Stimulated activated CD4-positive, alpha-beta T cell treated with anti-CD3 and anti-CD28 coated beads, TNF-alpha, amount 100 ng/mL, for 4 hours (primary cell): ENCODE measurements around the gene ZBTB17.

ENCODE experiments used
- DNase-seq, 3 experiments: peaks; one replicate each; pipeline ENCODE4 v3.0.0-alpha.2; 2020; ENCODE audit warnings: low read depth in 3 of 3

Gene ZBTB17

DNA sequence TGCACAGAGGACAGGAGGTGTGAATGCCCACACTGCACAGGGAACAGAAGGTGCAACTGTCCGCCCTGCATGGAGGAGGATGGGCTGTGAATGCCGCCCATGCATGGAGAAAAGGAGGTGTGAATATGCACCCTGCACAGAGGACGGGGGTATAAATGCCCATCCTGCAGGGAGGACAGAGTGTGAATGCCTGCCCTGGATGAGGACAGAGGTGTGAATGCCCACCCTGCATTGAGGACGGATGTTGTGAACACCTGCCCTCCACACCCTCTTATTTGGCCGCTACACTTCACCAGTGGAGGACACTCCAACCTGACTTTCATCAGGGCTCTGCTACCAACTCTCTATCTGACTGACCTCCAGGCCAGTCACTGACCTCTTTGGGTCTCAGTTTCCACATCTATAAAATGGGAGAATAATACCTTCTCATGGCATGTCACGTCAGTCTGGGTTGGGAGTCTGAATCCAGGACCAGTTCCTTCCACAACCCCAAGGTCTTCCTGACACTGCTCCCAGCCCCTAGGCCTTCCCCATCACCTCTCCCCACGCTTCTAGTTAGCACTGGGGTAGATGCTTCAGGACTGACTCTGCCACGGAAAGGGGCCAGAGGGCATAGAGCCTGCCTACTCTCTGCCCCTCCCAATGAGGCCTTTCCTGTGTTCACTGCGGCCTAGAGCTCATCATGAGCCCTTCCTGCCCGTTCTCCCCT lies 28.4 kb downstream of the ZBTB17 start:
- no peak for DNase-seq

DNA sequence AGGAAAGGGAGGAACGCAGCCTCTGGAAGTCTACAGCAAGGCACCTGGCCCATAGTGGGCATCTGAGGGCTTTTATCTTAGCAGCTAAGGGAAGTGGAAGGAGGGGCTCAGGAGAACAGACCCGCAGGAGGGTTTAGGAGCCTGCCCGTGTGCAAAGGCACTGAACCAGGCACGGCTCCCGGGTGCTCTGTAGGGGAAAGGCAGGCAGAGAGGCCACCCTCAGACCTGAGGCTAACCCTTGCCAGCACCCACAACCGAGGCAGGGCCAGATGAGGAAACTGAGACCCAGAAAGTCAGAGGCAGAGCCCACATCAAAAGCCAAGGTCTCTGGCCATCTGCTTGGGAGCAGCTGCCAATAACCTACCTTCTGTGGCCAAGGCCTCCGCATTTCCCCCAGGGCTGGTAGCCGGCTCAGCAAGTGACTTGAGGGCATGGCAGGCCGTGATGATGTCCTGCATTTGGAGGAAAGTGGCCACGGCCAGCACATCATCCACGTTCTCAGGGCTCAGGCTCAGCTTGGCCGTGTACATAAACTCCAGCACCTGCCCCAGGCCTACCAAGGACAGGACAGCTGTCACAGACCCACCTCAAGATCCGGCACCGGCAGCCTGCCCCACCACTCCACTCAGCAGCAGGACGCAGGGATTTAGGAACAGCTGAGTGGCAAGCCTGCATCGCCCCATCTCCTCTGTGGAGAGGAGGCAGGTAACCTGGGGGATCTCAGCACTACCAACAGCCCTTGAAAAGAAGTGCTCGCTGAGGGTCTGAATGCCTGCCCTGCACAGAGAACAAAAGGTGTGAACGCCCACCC lies 29.1 kb downstream of the ZBTB17 start:
- no peak for DNase-seq

DNA sequence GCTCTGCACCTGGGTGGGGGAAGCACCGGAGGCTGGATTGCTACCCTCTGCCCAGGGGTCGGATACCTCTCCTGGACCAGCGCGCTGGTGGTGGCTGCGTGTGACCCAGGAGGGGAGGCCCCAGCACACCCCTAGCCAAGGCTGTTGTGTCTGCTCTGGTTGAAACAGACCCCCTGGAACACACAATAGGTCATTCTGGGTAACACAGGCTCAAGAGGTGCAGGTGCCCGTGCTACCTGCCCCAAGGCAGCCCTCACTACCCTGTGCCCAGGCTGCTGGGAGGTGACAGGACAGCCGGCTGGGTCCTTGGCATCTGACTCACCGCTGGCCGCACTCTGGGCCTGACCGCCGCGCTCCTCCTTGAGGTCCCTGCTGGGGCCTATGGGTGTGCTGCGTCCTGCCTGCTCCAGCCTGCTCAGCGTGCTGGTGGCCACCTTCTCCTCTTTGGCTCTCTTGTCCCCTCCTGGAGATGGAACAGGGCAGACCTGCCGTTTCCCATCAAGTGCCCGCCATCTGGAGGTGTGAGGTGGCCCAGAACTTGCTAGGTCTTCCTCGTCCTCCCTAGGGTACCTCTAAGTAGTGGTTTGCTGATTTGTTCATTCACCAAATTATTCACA lies 30.0 kb downstream of the ZBTB17 start:
- no peak for DNase-seq

DNA sequence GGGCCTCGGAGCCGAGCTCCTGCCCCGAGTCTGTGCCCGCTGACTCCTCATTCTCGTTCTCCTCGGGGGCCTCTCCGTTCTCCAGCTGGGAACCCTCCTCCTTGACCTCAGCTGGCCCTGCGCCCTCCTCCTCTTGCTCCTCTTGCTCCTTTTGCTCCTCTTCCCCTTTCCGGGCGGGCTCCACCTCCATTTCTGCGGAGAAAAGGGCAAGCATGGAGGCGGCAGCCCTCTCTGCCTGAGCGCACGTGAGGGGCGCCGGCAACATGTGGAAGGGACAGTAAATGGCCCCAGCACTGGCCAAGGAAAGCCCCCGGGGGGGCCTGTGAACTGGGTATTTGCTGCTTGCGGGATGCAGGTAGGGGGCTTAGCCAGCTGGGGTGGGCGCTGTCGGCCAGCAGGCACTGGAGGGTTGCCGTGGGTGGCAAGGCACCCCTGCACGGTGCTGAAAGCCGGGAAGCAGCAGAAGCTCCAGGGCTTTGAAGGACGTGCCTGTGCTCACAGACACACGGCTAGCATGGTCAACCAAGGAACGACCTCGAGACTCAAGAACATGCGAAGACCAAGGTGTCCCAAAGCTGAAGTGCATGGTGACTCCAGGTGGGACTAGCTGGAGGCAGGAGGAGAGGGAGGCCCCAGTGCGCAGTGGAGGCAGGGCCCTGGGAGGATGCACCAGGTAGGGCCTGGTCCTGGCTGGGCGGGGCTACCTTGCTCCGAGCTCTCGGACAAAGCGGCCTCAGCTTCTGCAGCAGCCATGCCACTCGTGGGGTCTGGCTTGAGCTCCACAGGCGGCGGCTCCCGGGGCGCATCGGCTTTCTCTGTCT lies 30.7 kb downstream of the ZBTB17 start:
- no peak for DNase-seq

DNA sequence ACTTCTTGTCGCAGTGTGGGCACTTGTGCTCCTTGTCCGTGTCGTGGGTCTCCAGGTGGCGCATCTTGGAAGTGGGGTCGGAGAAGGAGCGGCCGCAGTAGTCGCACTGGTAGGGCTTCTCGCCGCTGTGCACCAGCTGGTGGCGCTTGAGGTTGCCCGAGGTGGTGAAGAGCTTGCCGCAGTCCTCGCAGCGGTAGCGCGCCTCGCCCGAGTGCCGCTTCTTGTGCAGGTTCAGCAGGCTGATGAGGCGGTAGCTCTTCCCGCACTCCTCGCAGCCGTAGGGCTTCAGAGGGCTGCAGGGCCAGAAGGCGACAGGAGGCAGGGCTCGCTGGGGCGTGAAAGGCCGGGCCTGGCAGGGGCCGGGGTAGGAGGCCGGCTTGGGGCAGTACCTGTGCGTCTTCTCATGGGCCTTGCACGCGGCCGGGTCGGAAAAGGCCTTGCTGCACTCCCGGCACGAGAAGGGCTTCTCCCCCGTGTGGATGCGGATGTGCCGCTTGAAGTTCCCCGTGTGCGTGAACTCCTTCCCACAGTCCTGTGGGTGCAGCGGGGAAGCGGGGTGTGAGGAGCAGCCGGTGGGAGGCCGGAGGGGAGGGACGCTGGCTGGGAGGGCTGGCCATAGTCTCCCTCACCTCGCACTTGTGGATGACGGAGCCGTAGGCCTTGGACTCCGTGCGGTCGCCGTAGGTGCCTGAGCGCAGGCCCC lies 31.4 kb downstream of the ZBTB17 start:
- no peak for DNase-seq

DNA sequence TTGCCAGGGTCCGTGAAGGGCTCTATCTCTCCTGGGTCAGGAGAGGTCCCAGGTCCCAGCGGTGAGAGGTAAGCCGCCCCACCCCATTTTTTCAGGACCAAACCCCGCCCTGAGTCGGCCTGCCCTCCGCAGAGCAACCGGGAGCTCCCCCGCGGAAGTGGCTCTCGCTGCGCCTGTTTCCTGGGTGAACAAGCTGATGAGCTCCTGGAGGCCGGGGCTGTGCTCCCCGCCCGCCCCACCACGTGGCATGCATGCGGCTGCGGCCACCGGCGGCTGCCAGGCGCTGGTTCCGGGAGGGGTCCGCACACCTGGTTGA lies 32.0 kb downstream of the ZBTB17 start:
- DNase-seq: no peak

DNA sequence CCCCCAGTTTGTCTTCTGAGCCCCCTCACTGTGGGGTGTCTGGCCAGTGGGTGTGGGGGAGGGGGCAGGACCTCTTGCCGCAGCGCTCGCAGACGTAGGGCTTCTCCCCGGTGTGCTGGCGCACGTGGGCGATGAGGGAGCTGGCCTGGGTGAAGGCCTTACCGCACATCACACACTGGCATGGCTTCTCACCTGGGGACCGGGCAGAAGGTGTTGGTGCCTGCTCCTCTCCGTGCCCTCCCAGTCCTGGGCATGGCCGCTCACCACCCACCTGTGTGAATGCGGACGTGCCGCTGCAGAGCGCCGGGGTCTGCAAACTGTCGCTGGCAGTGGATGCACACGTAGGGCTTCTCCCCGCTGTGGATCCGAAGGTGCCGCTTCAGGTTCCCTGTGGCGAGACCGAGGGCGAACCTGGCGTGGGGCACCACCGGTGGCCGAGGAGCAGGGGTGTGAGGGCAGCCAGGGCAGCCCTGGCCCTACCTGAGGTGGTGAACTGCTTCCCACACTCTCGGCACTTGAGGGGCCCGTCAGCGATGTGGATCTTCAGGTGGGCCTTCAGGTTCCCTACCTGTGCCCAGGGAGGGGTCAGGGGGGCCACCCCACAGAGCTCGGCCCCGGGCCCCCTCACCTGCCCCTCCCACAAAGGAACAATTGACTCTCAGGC lies 32.4 kb downstream of the ZBTB17 start:
- no peak for DNase-seq

DNA sequence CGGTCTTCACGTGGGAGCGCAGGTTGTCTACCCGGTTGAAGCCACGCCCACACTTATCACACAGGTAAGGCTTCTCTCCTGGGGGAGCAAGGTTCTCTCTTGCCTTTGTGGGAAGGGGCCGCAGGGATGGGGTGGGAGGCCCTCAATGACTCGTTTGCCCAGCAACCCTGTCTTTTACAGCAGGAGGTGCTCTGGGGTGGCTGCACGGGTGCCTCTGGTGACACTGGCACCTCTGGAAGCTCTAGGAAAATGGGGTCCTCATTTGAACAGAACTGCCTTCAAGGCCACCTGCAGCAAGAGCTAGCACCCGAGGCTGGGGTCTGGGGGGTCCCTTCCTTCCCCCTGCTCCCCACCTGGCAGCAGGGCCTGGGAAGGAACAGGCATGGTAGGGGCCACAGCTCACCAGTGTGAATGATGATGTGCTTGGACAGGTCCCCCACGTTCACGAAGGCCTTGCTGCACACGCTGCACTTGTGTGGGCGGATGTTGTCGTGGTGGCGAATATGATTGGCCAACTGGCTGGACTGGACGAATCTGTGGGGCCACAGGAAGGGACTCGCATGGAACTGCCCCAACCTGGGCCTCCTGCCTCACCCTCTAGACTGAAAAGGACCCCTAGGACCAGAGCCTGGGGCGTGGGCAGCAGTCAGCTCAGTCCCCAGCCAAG lies 33.1 kb downstream of the ZBTB17 start:
- no peak for DNase-seq

DNA sequence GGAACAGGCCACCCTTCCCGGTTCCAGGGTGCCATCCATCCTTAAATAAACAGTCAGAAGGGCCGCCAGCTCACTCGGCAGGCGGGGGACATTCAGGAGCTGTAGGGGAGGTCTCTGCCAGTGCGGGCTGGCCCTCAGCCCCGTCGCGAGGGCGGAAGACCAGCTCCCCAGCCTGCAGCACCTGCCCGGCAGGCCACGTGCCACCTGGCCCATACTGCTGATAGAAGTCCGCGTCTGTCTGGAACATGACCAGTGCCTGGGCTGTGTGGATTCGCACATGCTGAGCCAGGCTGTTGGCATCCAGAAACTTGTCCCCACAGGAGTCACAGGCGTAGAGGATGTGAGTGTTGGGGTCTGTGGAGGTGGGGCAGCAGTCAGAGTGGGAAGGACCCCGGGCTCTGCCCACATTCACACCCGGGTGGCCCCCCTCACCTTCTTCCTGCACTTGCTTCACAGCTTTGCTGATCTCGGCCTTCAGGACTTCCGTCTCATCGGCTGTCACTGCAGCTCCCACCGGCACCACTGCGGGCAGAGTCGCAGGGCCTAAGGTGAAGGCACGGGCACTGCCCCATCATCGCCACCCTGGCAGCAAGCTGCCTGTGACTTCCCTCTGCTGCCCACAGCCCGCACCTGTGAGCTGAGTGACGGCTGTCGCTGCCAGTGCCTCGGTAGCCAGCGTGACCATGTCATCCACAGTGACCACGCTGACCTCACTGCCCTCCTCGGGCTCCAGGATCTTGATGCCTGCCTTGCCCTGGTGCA lies 33.8 kb downstream of the ZBTB17 start:
- DNase-seq: no peak

DNA sequence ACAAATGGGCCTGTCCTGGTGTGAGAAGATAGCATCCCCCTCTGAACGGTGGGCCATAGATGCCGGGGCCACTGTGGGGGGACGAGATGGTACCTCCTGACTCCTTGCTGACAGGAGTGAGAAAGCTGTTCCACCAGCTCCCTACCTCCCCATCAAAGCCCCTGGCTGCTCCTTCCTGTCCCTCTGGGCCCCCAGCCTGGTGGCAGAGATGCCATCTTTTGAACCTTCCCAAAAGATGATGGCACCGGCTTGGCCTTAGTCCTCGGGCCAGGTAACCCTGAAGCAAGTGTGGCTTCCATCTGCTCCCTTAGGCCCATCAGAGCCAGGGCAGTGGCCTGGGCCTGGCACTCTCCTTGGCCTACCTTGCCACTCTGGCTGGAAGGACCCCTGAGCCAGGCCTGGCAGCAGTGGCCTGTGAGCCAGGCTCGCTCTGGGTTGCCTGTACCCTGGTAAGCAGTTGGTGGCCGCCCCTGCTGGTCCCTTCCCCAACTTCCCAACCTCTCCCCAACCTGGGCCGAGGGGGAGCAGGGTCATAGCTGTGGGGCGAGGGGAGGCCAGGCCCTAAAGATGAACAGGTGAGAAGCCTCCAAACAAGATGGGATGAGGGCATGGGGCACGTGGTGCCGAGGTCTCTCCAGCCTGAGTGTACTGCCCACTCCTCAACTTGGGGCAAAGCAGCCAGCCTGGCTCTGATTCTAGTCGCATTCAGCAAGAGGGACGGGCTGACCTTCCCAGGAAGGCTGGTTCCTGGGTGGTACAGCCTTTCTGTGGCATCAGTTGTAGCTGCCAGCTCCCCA lies 34.7 kb downstream of the ZBTB17 start:
- no peak for DNase-seq

DNA sequence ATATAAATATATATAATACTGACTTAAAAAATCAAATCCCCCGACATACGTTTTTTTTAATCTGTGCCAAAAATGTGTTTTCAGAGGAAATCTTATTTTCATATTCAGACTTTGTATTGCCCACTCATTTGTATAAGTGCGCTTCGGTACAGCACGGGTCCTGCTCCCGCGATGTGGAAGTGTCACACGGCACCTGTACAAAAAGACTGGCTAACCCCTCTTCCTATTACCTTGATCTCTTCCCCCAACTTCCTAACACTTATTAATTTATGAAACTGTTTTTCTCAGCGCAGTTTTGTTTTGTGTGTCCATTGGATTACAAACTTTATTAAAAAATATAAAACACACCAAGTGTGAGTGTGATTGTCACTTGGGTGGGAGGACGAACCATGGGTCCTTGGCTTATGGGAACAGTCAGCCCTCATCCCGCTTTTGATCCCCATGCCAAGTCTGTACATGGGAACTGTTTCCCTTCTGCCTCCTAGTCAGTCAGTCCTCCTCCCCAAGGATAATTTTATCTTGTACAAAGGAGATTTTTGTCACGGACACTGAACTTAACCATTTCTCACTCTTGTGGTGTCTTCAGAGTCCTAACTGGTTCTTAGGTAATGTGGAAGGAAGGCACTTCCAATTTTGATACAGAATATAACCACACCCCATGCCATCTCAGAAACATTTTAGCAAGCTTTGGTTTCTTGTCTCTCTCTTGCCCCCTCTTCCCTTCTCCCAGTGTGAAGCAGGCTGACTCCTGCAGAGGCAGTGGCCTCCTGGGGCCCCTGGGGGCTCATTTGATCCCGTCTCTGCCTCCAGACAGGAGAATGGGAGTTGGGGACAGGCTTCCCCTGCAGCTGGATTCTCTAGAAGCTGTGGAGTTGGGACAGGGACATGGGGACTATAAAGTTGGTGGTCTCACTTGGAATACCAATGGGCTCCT lies 35.5 kb downstream of the ZBTB17 start:
- DNase-seq: no peak

DNA sequence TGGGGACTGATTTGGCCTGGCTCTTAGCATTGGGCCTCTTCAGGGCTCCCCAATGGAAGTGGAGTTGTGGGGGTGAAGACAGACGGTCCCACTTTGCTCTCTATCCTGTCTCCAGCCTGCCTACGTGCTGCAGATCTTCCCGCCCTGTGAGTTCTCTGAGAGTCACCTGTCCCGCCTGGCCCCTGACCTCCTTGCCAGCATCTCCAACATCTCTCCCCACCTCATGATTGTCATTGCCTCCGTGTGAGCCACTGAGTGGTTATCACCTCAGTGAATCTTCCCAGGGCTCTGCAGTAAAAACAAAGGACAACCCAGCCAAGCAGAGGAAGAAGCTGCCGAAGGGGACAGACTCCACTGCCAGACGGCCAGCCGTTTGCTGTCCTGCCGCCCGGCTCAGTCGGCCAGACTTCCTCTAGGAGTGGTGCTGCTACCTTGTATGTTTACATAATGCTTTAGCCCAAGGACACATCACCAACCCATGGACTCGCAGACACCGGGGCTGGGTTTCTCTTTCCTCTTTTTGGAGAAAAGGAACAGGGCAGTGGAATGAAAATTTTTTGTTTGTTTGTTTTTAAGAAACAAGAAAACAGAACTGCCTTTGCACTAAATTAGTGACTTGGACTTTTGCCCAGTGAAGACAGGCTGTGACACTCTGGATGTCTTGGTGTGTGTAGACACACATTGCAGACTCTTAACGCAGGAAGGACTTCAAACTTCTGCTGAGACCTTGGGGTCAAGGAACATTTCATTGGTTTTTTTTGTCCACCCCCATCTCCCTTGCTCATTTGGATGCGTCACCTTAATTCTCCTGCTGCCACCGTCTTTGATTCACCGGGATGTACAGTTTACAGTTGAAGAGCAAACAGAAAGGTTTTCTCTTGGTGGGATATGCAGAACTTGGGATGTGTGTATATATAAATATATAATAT lies 36.5 kb downstream of the ZBTB17 start:
- no peak for DNase-seq

DNA sequence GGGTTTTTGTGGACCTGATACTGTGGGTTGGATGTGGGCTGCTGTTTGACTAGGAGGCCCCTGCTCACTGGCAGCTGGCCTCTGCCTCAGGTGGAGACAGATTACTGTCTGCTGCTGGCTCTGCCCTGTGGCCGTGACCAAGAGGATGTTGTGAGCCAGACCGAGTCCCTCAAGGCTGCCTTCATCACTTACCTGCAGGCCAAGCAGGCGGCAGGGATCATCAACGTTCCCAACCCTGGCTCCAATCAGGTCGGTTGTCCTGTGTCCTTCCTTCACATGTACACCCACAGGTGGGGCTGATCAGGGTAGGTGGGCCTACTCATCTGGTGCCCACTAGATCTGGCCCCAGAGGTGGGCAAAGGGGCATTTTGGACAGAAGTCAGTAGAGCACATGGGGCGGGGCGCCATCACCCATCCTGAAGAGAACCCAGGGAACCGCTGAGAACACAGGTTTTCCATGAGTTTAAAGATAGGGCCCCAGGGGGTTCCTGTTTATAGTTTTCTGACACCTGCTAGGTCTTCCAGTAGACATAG lies 37.2 kb downstream of the ZBTB17 start:
- no peak for DNase-seq

DNA sequence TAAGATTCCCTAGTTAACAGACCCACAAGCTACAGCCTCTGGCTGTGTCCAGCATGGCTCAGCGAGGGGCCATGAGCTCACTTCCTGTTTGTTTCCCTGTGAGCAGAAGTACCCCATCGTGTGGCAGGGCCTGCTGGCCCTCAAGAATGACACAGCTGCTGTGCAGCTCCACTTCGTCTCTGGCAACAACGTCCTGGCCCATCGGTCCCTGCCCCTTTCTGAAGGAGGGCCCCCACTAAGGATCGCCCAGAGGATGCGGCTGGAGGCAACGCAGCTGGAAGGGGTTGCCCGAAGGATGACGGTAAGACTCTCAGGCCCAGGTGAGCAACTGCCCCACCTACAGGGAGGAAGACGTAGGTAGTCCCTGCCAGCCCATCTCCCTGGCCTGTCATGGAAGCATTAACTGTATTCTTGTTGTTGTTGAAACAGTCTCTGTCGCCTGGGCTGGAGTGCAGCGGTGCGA lies 38.2 kb downstream of the ZBTB17 start:
- no peak for DNase-seq

DNA sequence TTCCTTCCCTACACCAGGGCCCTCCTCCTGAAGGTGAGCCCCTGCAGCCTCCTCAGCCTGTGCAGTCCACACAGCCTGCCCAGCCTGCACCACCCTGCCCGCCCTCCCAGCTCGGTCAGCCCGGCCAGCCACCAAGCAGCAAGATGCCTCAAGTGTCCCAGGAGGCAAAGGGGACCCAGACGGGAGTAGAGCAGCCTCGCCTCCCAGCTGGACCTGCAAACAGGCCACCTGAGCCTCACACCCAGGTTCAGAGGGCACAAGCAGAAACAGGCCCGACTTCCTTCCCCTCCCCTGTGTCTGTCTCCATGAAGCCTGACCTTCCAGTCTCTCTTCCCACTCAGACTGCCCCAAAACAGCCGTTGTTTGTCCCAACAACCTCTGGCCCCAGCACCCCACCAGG lies 38.8 kb downstream of the ZBTB17 start:
- DNase-seq: no peak

DNA sequence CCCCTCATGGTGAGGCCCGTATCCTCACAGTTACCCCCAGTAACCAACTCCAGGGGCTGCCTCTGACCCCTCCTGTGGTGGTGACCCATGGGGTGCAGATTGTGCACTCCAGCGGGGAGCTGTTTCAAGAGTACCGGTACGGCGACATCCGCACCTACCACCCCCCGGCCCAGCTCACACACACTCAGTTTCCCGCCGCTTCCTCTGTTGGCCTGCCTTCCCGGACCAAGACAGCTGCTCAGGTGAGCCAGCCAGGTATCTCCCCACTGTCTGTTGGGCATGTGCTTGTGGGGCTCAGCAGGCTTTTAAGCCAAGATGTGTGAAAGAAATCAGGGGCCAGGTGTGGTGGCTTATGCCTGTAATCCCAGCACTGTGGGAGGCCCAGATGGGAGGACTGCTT lies 39.9 kb downstream of the ZBTB17 start:
- DNase-seq: no peak
